ENCODE results near the gene HOXA2.

Gene HOXA2

DNA sequence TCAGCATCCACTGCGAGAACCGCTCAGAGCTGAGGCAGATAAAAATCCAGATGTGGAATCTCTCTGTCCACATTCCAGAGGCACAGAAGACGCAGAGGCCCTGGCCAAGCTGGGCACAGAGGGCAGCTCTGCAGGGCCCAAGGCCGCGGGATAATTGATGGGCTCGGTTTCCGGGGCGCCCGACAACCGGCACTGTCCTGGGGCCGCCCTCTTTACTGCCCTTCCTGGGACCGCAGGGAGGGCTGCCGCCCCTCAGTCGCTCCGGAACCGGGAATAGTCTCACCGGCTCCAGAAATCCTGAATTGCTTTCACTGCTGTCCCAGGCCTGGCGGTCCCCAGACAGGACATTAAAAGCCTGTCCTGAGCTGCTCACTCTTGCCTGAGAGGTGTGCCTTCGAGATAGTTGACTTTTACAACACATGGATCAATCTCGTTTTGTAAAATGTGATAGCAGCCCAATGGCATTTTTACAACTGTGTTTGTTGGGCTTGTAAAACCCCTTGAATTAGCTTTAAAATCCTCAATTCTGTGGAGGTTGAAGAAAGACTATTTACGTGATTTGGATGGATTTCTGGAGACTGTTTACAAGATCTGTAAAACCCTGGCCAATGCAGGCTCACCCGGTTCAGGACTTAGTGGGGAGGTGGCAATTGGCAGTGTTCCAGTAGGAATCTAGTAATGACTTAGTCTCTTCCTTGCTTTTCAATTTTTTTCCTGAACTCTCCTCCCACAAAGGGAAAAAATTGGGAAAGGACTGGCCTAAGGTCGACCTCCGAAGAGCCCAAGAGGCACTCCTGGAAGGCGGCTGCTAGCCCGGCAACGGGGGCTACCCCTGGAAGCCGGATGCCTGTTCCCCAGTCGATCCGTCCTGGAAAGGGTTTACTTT is 46.5 kb upstream of the HOXA2 start:
- DNase-seq (ENCODE audit: extremely low spot score), result no peak
- ChIA-PET CTCF (interaction anchor here (0.7 to 2.0 kb wide), 5 partner anchors 12 to 784 kb away, joined by 3 to 10 read pairs (median 4); no protein-coding TSS in a partner anchor), POLR2A (interaction anchor here (0.7 to 17.5 kb wide), 20 partner anchors 8 to 952 kb away, joined by 3 to 367 read pairs (median 6); partner anchors contain the start of genes CBX3, HNRNPA2B1, HOXA10 and HOXA11)
- no peak for TF ChIP-seq FOXM1 (IDR thresholded peaks at IDR 0.05; ENCODE audit: borderline replicate concordance)
- peak; percentile 44; the same call in 1 of the 2 replicates for TF ChIP-seq ARNT (IDR thresholded peaks at IDR 0.05)
- no peak for TF ChIP-seq FOXA1 (IDR thresholded peaks at IDR 0.05)
- TF ChIP-seq CTBP1 (IDR thresholded peaks at IDR 0.05; ENCODE audit: borderline replicate concordance), result peak; percentile 68; the same call in 1 of the 2 replicates
- TF ChIP-seq LEF1 (IDR thresholded peaks at IDR 0.05; ENCODE audit: borderline replicate concordance), result no peak
- TF ChIP-seq, protein P1, sequence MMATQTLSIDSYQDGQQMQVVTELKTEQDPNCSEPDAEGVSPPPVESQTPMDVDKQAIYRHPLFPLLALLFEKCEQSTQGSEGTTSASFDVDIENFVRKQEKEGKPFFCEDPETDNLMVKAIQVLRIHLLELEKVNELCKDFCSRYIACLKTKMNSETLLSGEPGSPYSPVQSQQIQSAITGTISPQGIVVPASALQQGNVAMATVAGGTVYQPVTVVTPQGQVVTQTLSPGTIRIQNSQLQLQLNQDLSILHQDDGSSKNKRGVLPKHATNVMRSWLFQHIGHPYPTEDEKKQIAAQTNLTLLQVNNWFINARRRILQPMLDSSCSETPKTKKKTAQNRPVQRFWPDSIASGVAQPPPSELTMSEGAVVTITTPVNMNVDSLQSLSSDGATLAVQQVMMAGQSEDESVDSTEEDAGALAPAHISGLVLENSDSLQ (IDR thresholded peaks at IDR 0.05), result peak; percentile 86
- TF ChIP-seq HDGF (IDR thresholded peaks at IDR 0.05; ENCODE audit: borderline replicate concordance), result no peak

DNA sequence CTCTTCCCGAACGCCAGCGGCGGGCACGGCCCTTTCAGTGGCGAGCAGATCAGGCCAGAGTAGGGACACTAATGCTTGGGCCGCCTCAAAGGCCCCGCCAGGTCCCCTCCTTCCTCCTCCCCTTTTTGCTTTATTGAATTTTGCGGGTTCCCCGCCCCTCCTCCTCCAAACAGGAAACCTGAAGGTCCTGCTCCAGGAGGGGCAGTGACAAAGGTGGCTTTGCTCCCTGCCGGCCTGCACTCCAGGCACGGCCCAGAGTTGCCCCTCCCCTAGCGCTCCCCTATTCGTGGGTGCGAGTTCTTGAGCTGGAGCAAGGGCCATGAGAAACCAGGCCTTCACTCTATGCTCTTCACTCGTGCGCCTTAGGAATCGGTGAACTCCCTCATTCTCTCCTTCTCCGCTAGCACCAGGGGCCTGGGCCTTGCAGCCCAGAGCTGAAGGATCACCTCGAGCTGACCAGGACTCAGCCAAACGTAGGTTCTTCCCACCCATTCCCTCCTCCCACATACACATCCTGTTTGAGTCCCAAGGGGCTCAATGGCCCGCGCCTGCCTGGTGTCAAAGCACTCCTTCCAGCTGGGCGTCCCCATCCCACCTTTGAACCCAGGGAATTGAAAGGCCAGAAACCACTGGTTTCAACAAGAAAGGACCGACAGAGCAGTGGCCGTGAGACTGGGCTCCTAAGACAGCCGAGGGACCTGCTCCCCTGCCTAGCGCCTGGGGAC is 45.7 kb upstream of the HOXA2 start:
- TF ChIP-seq FOXA1 (IDR thresholded peaks at IDR 0.05) (no peak), FOXM1 (IDR thresholded peaks at IDR 0.05; ENCODE audit: borderline replicate concordance) (no peak), SP1 (IDR thresholded peaks at IDR 0.05) (no peak), LEF1 (IDR thresholded peaks at IDR 0.05; ENCODE audit: borderline replicate concordance) (no peak), HDGF (IDR thresholded peaks at IDR 0.05; ENCODE audit: borderline replicate concordance) (no peak), ARNT (IDR thresholded peaks at IDR 0.05) (no peak), ZNF384 (IDR thresholded peaks at IDR 0.05) (no peak), BHLHE40 (IDR thresholded peaks at IDR 0.05; ENCODE audit: borderline replicate concordance) (no peak), SUZ12 (IDR thresholded peaks at IDR 0.05) (no peak), TARDBP (IDR thresholded peaks at IDR 0.05) (no peak), CTBP1 (IDR thresholded peaks at IDR 0.05; ENCODE audit: borderline replicate concordance) (no peak), FOXK2 (IDR thresholded peaks at IDR 0.05) (no peak), ELF4 (IDR thresholded peaks at IDR 0.05) (no peak), NFRKB (IDR thresholded peaks at IDR 0.05) (no peak), L3MBTL2 (conservative IDR thresholded peaks at IDR 0.05) (no peak)
- TF ChIP-seq, protein P1 (IDR thresholded peaks at IDR 0.05), result no peak
- CTCF ChIA-PET, result interaction anchor here (0.7 to 0.9 kb wide), 2 partner anchors 13 to 783 kb away, joined by 3 to 4 read pairs; no protein-coding TSS in a partner anchor
- POLR2A ChIA-PET, result interaction anchor here (0.7 to 17.5 kb wide), 15 partner anchors 7 to 951 kb away, joined by 3 to 367 read pairs (median 7); partner anchors contain the start of genes CBX3, HNRNPA2B1, HOXA10 and HOXA11
- no peak for DNase-seq (ENCODE audit: extremely low spot score)

DNA sequence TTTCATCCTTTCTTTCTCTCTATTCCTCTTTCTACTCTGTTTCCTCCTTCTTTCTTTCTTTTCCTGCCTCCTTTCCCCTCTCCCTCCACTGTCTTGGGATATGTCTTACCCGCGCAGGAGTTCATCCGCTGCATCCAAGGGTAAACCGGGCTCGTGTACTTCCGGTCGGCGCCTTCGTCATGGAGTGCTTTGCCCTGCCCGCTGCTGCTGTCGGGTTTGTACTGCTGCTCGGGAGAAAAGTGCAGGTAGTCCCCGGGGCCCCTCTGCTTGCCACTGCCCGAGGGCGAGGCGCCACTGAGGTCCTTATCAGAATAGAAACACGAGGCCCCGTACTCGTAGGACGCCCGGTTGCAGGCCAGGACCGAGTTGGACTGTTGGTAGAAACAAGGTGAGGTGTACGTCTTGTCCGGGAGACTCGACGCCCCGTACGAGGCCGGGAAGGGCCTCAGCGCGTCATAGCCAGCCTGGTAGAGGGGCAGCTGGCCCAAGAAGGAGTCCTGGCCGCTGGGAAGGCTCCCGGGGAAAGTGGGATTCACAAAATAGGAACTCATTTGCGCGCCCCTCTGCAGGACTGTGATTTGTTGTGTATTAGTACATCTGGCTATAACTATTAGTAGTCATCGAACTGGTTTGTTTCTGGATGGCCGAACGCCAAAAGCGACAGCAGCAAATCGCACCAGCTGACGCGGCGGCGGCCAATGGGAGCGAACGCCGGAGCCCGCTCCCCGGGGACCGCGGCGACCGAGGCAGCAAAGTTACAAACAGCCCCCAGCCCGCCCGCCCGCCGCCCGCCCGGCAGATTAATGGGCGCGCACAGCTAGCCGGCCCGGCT is 44.9 kb upstream of the HOXA2 start, which contains the start of gene HOXA6:
Gene HOXA6 (minus strand): TSS at position 576 of the 832 bp plus-strand sequence. CDS start 25 bp downstream, at position 551.
- ChIA-PET POLR2A (interaction anchor here (1.2 to 17.5 kb wide), 13 partner anchors 7 to 951 kb away, joined by 4 to 367 read pairs (median 7); partner anchors contain the start of genes CBX3, HNRNPA2B1, HOXA10 and HOXA11), CTCF (interaction anchor here (0.7 to 4.9 kb wide), 3 partner anchors 13 to 424 kb away, joined by 3 to 20 read pairs (median 3); no protein-coding TSS in a partner anchor)
- TF ChIP-seq BHLHE40 (IDR thresholded peaks at IDR 0.05; ENCODE audit: borderline replicate concordance), result no peak
- 0 out of 2 replicates have a peak, but pooled peaks have one; percentile 11 for TF ChIP-seq ARNT (IDR thresholded peaks at IDR 0.05)
- peak; percentile 52 for TF ChIP-seq L3MBTL2 (conservative IDR thresholded peaks at IDR 0.05)
- DNase-seq (ENCODE audit: extremely low spot score), result no peak

DNA sequence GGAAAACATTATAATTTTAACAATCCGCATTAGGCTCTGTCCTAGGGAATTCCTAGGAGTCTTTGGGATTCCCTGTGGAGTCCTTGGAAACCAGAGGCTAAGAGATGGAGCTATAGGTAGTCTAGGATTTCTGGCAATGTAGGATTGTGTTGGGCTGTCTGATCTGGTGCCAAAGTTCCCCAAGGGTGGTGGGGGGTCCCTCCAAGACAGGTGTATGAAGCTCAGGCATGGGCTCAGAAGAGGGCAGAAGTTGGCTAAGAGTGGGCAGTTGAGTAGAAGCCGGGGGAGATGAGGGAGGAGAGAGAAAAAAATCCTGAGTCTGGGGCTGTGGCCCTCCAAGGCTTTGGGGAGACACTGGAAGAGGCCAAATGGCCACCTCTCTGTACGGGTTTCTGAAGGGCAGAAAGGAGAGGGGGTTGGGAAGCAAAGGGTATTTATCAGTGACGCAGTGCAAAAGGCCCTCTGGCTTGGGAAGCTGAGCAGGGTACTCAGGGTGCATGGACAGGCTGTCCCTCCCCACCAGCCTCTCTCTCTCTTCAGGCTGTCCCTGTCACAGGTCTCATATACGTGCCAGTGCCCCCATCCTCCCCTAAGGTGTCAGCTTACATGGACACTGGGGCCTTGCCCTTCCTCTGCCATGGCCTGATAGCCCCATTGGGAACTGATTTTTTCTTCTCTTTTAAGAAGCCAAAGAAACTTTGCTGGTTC is 44.2 kb upstream of the HOXA2 start:
- 0 out of 2 replicates have a peak, but pooled peaks have one; percentile 23 for TF ChIP-seq ELF4 (IDR thresholded peaks at IDR 0.05)
- TF ChIP-seq HDGF (IDR thresholded peaks at IDR 0.05; ENCODE audit: borderline replicate concordance), result no peak
- ChIA-PET CTCF (interaction anchor here (0.7 to 4.9 kb wide), 2 partner anchors 15 to 424 kb away, joined by 3 to 20 read pairs; no protein-coding TSS in a partner anchor), POLR2A (interaction anchor here (0.6 to 17.5 kb wide), 8 partner anchors 10 to 950 kb away, joined by 3 to 367 read pairs (median 8); partner anchors contain the start of genes CBX3, HNRNPA2B1, HOXA10 and HOXA11)
- no peak for DNase-seq (ENCODE audit: extremely low spot score)

DNA sequence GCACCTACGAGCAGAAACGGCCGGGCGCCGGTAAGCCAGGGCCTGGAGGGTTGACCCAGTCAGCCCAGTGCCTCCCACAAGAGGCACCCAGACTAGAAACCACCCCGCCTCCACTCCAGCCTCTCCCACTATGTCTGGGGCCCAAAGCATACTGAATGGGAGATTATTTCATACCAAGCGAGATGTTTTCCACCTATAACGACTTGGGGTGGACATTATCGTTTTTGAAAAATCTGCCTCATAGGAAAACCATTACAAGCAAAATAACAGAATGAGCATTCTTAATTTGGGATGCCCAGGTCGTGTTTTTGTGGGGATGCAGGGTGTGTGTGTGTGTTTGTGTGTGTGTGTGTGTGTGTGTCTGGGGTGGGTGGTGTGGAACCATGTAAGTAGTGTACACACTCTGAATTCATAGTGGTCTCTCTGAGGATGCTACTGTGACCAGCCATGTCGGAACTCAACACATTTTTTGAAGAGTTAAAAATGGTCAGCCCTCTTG is 43.5 kb upstream of the HOXA2 start:
- ChIA-PET CTCF (interaction anchor here (4.9 kb wide), 1 partner anchor 16 kb away, joined by 20 read pairs; no protein-coding TSS in a partner anchor), POLR2A (interaction anchor here (0.9 to 17.5 kb wide), 5 partner anchors 11 to 946 kb away, joined by 4 to 367 read pairs (median 11); partner anchors contain the start of genes CBX3, HNRNPA2B1, HOXA10 and HOXA7)
- no peak for TF ChIP-seq ELF4 (IDR thresholded peaks at IDR 0.05)
- no peak for TF ChIP-seq FOXM1 (IDR thresholded peaks at IDR 0.05; ENCODE audit: borderline replicate concordance)
- no peak for TF ChIP-seq SP1 (IDR thresholded peaks at IDR 0.05)
- TF ChIP-seq SUZ12 (IDR thresholded peaks at IDR 0.05), result no peak
- no peak for TF ChIP-seq LEF1 (IDR thresholded peaks at IDR 0.05; ENCODE audit: borderline replicate concordance)
- no peak for TF ChIP-seq NFRKB (IDR thresholded peaks at IDR 0.05)
- TF ChIP-seq, protein P1 (IDR thresholded peaks at IDR 0.05), result no peak
- TF ChIP-seq HDGF (IDR thresholded peaks at IDR 0.05; ENCODE audit: borderline replicate concordance), result no peak
- no peak for TF ChIP-seq ARNT (IDR thresholded peaks at IDR 0.05)
- DNase-seq (ENCODE audit: extremely low spot score), result no peak
